ENCODE measurements around the gene SYTL3. TPM values are rescaled to one million over a fixed set of nuclear protein-coding genes. Genes with fewer than 3 reads are reported as not detected.
"Not testable (repeated sequence)": the region's sequence is repeated elsewhere in the genome, so short reads cannot be mapped to it uniquely, and the experiment has no call there.

The SYTL3 gene
- total RNA-seq, 1 experiment from 2014 or later = 7.8 TPM

DNA sequence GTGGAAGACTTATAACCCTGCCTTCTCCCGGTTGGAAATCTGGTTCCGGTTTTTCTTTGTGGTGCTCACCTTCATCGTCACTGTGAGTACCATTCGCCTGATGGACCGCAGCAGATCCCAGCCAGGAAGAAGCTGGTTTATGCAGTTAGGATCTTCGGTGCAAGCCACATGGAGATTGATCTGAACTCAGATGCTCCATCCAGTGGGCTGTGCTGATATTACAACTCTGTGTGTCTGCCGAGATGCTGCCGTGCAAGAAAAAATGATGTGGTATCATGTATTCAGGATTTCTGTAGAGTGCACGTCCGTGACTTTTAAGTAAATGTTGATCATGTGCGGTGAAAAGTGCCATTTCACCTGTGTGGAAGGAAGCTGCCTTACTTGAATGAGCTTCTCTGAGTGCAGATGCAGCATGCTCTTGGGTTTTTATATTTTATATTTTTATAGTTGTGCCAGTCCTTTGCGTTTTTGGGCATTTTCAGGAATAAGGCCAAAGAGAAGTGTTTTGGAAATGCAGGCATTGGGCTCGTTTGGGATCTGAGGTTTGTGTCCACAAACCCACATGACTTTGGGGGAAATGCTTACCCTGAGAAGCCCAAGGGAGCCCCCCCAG is 44.5 kb upstream of the SYTL3 start:
- no TSS peak for BruUV-seq (replicated peaks)
- Histone ChIP-seq H3K27me3 (ENCODE audit: insufficient read depth, low read depth) (no peaks in the 10 kb centered on the region), H3K27ac (no peak overlapping the region), H3K9me2 (ENCODE audit: insufficient read depth) (no peaks in the 10 kb centered on the region), H4K20me1 (ENCODE audit: insufficient read depth) (no peaks in the 10 kb centered on the region; the same call in 1 of the 2 replicates), H2AFZ (no peak overlapping the region), H3K4me2 (no peak overlapping the region), H3K9me3 (ENCODE audit: insufficient read depth, low read depth) (no peaks in the 10 kb centered on the region), H3K4me1 (replicated peaks; ENCODE audit: insufficient read depth) (no peaks in the 10 kb centered on the region), H3K36me3 (ENCODE audit: low read depth) (peaks cover 19% of the 10 kb centered on the region), H3F3A (ENCODE audit: insufficient read depth, low read depth) (peaks cover 3% of the 10 kb centered on the region; the same call in 1 of the 2 replicates), H3K79me2 (ENCODE audit: low read depth) (no peaks in the 10 kb centered on the region), H3K4me3 (no peak overlapping the region)
- POLR2A ChIA-PET (ENCODE audit: unreplicated experiment) = no interaction called here
- peak in 1 of 2 experiments; percentile 22 for DNase-seq
- CTCF ChIA-PET = no interaction called here
- no peak for TF ChIP-seq EZH2 (IDR thresholded peaks at IDR 0.05; ENCODE audit: low read depth)
- TF ChIP-seq, protein P1, sequence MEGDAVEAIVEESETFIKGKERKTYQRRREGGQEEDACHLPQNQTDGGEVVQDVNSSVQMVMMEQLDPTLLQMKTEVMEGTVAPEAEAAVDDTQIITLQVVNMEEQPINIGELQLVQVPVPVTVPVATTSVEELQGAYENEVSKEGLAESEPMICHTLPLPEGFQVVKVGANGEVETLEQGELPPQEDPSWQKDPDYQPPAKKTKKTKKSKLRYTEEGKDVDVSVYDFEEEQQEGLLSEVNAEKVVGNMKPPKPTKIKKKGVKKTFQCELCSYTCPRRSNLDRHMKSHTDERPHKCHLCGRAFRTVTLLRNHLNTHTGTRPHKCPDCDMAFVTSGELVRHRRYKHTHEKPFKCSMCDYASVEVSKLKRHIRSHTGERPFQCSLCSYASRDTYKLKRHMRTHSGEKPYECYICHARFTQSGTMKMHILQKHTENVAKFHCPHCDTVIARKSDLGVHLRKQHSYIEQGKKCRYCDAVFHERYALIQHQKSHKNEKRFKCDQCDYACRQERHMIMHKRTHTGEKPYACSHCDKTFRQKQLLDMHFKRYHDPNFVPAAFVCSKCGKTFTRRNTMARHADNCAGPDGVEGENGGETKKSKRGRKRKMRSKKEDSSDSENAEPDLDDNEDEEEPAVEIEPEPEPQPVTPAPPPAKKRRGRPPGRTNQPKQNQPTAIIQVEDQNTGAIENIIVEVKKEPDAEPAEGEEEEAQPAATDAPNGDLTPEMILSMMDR (conservative IDR thresholded peaks at IDR 0.05) = peak; percentile 67
- intact Hi-C loops (cut with micrococcal nuclease; ENCODE audit: unreplicated experiment) = loop anchor here (2.0 kb wide), 1 partner anchor 385 kb away; no protein-coding TSS in a partner anchor

DNA sequence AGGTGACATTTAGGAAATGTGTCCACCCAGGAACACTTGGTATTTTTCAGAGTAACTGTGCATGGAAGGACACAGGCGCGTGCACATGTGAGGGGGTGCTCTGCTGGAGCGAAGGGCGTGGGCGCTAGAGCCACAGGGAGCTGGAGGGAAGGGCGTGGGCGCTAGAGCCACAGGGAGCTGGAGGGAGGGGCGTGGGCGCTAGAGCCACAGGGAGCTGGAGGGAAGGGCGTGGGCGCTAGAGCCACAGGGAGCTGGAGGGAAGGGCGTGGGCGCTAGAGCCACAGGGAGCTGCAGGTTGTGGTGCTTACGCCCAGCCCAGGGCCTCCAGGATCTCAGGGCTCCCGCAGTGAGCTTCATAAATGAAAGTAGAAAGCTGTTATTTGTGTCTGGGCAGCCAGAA is 43.8 kb upstream of the SYTL3 start:
- CTCF ChIA-PET; H3K4me1 ChIP-seq (replicated peaks; ENCODE audit: insufficient read depth); H2AFZ ChIP-seq; BruUV-seq (replicated peaks); H3K9me3 ChIP-seq (ENCODE audit: insufficient read depth, low read depth); H3K4me3 ChIP-seq; intact Hi-C loops (cut with micrococcal nuclease; ENCODE audit: unreplicated experiment); H3K9me2 ChIP-seq (ENCODE audit: insufficient read depth); H3F3A ChIP-seq (ENCODE audit: insufficient read depth, low read depth); DNase-seq; H3K4me2 ChIP-seq; H3K79me2 ChIP-seq (ENCODE audit: low read depth); H4K20me1 ChIP-seq (ENCODE audit: insufficient read depth); POLR2A ChIA-PET (ENCODE audit: unreplicated experiment); H3K27ac ChIP-seq; H3K27me3 ChIP-seq (ENCODE audit: insufficient read depth, low read depth): not testable (repeated sequence)
- peaks cover 24% of the 10 kb centered on the region for H3K36me3 ChIP-seq (ENCODE audit: low read depth)

DNA sequence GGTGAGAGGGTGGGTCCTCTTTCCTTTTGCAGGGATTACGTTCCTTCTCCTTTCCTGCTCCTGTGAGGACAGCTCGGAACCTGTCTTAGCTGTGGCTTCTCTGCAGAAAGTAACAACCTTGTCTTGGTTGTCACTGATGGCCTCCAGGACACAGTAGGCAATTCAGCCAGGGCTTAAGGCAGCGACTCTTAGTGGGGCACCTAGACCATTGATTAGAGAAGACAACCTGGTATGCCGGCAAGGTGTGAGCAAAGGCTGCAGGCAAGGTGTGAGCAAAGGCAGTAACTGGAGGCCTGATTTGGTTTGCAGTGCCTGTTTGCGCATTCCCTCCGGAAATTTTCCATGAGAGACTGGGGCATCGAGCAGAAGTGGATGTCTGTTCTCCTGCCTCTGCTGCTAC is 42.9 kb upstream of the SYTL3 start:
- ChIA-PET POLR2A (ENCODE audit: unreplicated experiment) (no interaction called here), CTCF (no interaction called here)
- Histone ChIP-seq H3K27me3 (ENCODE audit: insufficient read depth, low read depth) (no peaks in the 10 kb centered on the region), H3K4me1 (replicated peaks; ENCODE audit: insufficient read depth) (no peaks in the 10 kb centered on the region), H3K79me2 (ENCODE audit: low read depth) (no peaks in the 10 kb centered on the region), H3K9me3 (ENCODE audit: insufficient read depth, low read depth) (no peaks in the 10 kb centered on the region), H3K9me2 (ENCODE audit: insufficient read depth) (no peaks in the 10 kb centered on the region), H4K20me1 (ENCODE audit: insufficient read depth) (no peaks in the 10 kb centered on the region; the same call in 1 of the 2 replicates), H3K36me3 (ENCODE audit: low read depth) (peaks cover 24% of the 10 kb centered on the region), H3K4me3 (no peak overlapping the region), H3K4me2 (no peak overlapping the region), H3F3A (ENCODE audit: insufficient read depth, low read depth) (peaks cover 3% of the 10 kb centered on the region; the same call in 1 of the 2 replicates), H3K27ac (no peak overlapping the region), H2AFZ (no peak overlapping the region)
- TF ChIP-seq EZH2 (IDR thresholded peaks at IDR 0.05; ENCODE audit: low read depth) = no peak
- TF ChIP-seq, protein P1 (conservative IDR thresholded peaks at IDR 0.05) = no peak
- intact Hi-C loops (cut with micrococcal nuclease; ENCODE audit: unreplicated experiment) = no loop called here
- DNase-seq = no peak
- no TSS peak for BruUV-seq (replicated peaks)
